Measurements from ENCODE around the gene LLPH. TPM values are rescaled to one million over a fixed set of nuclear protein-coding genes. Genes with fewer than 3 reads are reported as not detected.

The LLPH gene
- 5.6 and 16.1 TPM in 2 replicates for total RNA-seq

DNA sequence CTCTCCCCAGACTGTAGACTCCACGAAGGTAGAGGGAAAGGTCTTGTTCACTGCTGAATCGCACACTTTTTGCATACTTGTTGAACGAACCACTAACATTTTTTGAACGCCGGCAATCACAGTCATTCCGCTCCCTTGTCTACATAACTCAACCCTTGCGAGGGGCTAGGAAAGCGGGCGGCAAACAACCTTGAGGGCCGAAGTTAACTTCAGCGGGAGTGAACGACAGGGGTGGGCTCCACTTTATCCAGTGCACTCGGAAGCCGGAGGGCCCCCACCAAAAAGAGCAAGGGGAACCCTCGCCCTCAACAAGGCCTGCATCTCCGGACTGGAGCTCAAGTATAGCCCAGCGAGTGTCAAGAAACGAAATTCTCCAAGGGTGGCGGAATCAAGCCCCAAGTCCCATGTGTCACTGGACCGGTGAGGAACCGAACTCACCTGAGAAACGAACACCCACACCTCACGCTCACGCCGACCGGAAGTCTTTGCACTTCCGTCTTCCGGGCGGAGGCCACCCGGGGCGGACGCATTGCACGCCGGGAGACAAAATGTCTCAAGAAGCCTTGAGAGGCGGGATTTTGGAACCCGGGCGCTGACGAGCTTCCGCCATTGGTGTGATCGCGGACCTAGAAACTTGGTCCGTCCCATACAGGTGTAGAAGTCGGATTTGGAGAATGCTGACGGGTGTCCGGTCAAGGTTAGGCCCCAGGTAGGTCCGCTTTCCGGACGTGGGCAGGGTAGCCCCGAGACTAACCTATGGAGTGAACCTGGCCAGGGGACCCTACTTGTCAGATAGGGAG is at the start of gene LLPH:
Gene LLPH, minus strand, starts transcription at position 484 of the 800 bp plus-strand sequence. CDS start 1,644 bp downstream, outside the sequence.

DNA sequence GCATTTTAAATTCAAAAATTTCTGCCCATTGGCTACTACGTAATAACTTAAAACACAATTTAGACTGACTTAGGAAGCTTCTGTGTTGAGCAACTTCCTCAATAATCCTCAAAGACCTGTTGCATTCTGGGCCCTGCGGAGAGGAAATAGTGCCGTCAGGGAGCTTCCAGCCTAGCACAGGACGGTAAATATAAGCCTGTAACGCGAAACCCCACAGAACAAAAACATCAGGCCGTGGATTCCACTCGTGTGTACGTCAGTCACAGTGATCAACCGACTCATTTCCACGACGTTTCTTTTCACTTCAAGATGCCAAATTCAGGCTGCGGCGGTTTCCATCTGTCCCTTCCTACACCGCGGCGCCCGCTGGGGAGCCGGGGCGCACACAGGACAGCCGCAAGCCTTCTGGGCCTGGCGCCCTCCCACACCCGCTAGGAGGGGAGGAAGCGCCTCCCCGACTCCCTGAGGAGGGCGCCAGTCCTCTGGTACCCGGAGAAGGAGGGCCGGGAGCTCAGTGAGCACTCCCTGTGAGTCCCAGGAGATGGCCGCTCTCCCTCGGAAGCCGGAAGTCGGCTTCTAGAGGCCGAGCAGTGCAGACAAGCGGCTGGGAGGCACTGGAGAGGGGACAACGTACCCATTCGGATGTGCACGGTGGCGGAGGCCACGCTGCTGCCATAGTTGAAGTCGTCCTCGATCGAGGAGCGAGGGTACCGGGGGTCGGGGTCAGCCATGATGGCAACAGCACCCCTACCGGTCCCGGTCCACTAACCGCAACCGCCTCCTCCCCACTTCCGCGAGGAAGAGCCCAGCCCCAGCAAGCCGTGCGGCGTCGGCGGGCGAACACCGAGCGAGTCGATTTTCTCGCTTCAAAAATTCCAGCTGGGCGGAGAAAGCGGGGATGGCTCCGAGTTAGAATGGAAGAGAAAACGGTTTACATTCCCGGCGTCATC is 38.9 kb upstream of the LLPH start, which contains the start of gene TMBIM4:
Gene TMBIM4, minus strand, starts transcription at position 776 of the 950 bp plus-strand sequence. Its CDS starts 45 bp downstream, at position 731.

Other genes with a start within 250 kb of the LLPH start
- 48.7 and 62.1 TPM in 2 replicates for gene TMBIM4, start 39.2 kb upstream of the LLPH start, total RNA-seq
- gene IRAK3, start 58.5 kb upstream of the LLPH start, total RNA-seq = 3.6 and 11.6 TPM in 2 replicates
- gene HELB, start 171.7 kb upstream of the LLPH start, total RNA-seq = 4.5 and 4.8 TPM in 2 replicates

Data from smooth muscle cell of the umbilical artery (primary cell).